HG02852 (cell line): Measurements from ENCODE around the gene ZNF132.
"Not testable (repeated sequence)": the region's sequence is repeated elsewhere in the genome, so short reads cannot be mapped to it uniquely, and the experiment has no call there.

Source experiments
- ATAC-seq: cut with Tn5 transposase; IDR thresholded peaks from one replicate; pipeline ENCODE4 v1.9.1; 2021; ENCODE audit warnings: mild to moderate bottlenecking, moderate library complexity; ENCODE audit not compliant: unreplicated experiment

The ZNF132 gene

DNA sequence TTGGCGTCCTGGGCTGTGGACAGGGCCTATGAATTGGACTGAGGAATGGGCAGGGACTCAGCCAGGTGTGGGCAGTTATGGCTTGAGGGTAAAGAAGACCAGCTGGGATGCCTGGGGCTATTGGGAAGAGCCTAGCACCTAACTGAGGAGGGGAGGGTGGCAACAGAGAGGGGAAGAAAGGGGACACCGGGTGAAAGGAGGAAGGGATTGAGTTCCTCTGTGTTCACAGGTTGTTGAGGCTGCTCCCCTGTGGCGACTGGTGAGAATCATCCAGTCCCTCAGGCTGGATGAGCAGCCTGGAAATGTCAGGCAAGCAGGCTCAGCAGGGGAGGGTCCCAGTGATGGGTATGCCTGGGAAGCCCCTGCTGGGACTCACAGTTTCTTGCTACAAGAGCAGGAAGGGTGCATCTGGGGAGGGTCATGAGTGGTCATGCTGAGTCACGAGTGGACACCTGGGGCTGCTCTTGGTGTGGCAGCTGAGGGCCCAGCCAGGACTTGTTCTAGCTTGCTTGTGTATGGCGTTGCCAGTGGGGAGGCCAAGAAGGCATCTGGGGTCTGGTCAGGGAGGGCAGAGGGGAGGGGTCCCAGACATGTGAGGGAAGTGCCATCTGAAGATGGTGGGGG is 28.4 kb upstream of the ZNF132 start:
- ATAC-seq: no peak

DNA sequence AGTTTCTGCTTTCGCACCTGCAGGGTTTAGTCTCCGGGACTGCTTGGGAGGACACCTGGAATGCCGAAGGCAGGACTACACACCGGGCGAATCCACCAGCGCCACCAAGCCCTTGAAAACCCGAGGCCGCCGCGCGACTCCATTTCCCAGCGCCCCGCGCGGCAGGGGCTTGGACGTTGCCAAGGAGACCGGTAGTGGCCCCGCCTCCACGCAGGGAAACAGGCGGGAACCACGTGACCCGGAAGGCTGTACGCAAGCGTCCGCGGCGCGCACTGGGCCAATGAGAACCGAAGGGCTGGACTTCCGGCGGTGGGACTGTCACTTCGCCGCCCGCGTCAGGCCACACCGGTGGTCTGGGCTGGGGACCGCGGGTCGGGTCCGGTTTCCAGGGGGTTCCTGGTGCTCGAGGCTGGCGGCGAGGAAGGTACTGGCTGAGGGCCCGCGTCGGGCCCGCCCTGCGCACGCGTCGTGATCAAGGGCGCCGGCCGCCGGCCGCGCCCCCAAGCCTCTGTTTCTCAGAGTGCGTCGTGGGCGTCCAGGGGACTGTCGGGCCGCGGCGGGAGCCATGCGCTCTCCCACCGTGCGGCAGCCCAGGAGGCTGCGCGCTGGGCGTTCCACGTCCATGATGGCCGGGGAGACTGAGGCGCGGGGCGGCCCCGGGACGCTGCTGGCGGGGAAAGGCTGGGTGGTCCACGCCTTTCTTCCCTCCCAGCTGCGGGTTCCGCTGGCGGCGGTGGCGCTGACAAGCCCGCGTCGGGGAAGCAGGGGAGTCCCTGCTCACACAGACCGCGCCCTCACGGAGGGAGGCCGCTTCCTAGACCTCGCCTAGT is 27.0 kb upstream of the ZNF132 start, which contains the start of gene ZNF324:
Gene ZNF324 (plus strand): TSS at position 321 of the 830 bp plus-strand sequence. CDS start 2,106 bp downstream, outside the sequence.
- peak; percentile 78 for ATAC-seq

DNA sequence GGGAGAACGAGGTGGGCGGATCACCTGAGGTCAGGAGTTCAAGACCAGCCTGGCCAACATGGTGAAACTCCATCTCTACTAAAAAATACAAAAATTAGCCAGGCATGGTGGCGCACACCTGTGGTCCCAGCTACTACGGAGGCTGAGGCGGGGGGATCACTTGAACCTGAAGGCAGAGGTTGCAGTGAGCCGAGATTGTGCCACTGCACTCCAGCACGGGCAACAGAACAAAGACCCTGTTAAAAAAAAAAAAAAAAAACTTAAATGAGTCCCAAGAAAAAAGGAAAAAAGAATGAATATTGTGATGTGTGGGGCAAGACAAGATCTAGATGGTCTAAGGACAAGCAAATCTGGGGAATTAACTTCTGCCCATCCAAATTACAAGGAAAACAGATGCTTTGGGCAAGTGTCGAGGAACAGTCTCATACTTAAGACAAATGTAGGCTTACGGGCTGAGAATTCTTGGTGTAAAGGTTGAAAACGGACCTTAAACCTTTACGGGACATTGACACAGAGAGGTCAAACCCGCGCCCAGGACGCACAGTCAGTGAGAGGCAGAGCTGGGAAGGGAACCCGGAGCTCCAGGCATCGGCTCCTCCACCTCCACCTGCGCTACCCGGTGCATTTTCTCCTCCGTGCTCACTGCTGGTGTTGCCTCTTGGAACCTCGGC is 26.3 kb upstream of the ZNF132 start:
- peak; percentile 18 for ATAC-seq

DNA sequence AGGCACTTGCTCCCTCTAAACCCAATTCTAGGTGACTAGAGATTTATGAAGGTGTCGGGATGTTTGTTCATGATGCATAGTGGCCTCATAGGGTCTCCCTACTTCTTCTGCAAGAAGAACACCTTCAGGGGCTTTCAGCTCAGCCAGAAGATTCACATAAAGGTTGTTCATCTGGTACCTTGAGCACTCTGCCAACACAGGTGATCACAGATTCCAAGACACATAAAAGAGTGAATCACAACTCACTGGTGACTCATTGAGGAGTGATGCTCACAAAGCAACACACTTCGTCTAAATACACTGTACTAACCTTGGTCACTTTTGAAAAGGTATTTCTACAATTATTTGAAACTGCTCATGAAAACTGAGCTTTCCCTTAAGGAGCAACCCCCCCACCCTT is 20.1 kb upstream of the ZNF132 start:
- ATAC-seq: no peak

DNA sequence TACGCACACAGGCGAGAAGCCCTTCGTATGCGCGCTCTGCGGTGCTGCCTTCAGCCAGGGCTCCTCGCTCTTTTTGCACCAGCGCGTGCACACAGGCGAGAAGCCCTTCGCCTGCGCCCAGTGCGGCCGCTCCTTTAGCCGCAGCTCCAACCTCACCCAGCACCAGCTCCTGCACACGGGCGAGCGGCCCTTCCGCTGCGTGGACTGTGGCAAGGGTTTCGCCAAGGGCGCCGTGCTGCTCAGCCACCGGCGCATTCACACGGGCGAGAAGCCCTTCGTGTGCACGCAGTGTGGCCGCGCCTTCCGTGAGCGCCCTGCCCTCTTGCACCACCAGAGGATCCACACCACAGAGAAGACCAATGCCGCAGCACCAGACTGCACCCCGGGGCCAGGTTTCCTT is 16.2 kb upstream of the ZNF132 start:
- ATAC-seq: no peak

DNA sequence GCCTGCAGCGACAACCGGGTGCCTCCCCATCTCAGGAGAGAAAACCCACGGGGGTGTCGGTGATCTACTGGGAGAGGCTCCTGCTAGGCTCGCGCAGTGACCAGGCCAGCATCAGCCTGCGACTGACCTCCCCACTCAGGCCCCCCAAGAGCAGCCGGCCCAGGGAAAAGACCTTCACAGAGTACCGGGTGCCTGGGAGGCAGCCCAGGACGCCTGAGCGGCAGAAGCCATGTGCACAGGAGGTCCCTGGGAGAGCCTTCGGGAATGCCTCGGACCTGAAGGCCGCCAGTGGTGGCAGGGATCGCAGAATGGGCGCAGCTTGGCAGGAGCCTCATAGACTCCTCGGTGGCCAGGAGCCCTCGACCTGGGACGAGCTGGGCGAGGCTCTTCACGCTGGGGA is 15.4 kb upstream of the ZNF132 start:
- no peak for ATAC-seq

DNA sequence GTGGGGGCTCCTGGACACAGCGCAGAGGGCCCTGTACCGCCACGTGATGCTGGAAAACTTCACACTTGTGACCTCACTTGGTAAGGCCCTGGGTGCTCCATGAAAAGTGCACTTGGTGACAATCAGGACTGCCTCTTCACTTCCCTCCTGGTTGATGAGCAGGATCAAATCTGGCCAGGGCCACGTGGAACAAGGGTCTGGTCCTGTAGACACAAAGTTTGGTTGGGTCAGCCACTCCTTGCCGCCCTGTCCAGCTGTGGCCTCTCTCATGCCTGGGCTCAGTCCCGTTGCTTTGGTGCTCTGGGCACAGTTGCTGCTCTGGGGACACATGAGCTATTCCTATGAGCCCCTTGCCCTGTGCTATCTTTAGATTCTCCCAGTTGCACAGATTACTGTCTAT is 13.8 kb upstream of the ZNF132 start:
- ATAC-seq: no peak

DNA sequence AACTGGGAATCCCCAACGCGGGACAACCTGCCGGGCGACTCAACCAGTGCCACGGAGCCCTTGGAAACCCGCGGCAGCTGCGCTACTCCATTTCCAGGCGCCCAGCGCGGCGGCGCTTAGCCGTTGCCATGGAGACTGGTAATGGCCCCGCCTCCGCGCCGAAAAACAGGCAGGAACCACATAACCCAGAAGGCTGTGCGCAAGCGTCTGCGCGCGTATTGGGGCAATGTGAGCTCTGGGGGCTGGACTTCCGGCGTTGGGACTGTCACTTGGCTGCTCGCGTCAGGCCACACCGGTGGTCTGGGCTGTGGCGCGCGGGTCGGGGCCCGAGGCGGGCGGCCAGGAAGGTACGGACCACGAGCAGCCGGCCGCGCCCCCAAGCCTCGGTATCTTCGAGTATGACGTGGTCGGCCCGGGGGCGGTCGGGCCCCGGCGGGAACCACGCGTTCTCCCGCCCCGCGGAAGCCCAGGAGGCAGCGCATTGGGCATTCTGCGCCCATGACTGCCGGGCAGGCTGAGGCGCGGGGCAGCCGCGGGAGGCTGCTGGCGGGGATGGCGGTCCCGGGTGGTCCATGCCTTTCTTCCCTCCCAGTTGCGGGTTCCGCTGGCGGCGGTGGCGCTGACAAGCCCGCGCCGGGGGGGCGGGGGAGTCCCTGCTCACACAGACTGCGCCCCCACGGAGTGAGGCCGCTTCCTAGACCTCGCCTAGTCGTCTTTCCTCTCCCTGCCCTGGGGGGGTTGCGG is 11.6 kb upstream of the ZNF132 start, which contains the start of gene ZNF324B:
Gene ZNF324B (plus strand): TSS at position 265 of the 744 bp plus-strand sequence. CDS start 2,080 bp downstream, outside the sequence.
- peak; percentile 95 for ATAC-seq

DNA sequence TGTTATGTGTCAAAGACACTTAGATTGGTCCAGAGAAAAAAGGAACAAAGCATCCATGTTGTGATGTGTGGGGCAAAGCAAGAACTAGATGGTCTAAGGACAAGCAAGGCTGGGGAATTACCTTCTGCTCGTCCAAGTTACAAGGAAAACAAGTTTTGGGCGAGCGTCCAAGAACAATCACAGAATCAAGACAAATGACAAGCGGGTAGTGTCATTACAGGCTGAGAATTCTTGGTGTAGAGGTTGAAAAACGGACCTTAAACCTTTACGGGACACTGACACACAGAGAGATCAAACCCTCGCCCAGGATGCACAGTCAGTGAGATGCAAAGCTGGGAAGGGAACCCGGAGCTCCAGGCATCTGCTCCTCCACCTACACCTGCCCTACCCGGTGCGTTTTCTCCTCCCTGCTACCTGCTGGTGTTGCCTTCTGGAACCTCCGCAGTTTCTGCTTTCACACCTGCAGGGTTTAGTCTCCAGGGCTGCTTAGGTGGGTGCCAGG is 11.0 kb upstream of the ZNF132 start:
- no peak for ATAC-seq

DNA sequence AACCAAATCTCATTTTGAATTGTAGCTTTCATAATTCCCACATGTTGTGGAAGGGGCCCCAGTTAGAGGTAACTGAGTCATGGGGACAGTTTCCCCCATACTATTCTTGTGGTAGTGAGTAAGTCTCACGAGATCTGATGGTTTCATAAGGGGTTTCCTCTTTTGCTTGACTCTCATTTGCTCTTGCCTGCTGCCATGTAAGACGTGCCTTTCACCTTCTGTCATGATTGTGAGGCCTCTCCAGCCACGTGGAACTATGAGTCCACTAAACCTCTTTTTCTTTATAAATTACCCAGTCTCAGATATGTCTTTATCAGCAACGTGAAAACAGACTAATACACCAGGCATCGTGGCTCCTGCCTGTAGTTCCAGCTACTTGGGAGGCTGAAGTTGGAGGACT is 10.0 kb upstream of the ZNF132 start:
- ATAC-seq: not testable (repeated sequence)

DNA sequence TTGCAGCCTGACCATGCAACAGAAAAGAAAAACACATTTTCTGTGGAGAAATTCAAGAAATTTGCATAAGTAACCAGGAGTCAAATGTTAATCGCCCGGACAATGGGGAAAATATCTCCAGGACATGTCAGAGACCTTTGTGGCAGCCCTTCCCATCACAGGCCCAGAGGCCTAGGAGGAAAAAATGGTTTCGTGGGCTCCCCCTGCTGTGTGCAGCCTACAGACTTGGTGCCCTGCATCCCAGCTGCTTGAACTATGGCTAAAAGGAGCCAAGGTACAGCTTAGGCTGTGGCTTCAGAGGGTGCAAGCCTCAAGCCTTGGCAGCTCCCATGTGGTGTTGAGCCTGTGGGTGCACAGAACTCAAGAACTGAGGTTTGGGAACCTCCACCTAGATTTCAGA is 8.9 kb upstream of the ZNF132 start:
- not testable (repeated sequence) for ATAC-seq

DNA sequence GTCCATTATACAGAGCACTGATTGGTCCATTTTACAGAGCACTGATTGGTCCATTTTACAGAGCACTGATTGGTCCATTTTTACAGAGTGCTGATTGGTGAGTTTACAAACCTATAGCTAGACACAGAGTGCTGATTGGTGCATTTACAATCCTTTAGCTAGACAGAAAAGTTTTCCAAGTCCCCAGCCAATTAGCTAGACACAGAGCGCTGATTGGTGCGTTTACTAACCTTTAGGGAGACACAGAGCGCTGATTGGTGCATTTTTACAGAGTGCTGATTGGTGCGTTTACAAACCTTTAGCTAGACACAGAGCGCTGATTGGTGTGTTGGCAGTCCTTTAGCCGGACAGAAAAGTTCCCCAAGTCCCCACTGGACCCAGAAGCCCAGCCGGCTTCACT is 3.0 kb upstream of the ZNF132 start:
- not testable (repeated sequence) for ATAC-seq

DNA sequence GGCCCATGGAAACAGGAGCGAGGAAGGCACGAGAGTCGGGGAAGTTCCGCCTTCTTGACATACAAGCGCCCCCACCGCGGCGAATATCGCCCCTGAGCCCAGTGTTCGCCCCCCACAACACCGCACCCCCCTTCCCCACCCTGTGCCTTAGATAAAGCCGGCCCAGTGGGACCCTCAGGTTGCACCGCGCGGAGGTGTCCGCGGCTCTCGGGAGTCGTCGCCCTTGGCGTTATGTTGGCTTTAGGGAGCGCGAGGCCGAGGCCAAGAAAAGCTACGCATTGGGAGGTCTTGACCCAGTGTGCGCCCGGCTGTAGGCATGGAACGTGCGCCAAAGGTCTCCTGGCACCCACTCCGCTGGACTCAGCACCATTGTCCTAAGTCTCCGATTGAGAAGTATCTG is 603 bp upstream of the ZNF132 start:
- ATAC-seq: no peak

DNA sequence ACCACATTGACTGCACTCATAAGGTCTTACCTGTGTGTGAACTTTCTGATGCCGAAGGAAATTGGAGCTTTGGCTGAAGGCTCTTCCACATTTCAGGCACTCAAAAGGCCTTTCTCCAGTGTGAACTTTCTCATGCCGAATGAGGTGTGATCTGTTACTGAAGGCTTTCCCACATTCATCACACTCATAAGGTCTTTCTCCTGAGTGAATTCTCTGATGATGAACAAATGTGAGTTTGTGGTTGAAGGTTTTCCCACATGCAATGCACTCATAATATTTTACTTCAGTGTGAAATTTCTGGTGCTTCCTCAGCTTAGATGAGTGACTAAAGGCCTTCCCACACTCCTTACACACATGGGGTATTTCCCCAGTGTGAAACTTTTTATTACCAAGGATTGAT is 5.7 kb downstream of the ZNF132 start:
- ATAC-seq: no peak

DNA sequence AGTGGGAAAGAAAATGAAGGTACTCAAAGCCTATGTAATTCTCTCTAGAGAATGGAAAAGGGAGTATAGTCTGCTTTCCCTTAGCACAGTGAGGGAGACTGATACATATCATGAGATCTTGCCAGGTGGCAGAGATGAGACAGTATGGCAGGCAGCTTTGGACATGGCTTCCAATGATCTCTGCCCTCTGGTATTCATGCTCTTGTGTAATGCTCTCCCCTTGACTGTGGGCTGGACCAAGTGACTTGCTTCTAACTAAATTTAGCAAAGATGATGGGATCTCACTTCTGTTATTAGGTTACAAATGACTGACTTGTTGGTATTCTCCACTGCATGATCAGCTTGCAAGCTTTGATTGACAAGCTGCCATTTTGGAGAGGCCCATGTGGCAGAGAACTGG is 10.2 kb downstream of the ZNF132 start:
- ATAC-seq: no peak

DNA sequence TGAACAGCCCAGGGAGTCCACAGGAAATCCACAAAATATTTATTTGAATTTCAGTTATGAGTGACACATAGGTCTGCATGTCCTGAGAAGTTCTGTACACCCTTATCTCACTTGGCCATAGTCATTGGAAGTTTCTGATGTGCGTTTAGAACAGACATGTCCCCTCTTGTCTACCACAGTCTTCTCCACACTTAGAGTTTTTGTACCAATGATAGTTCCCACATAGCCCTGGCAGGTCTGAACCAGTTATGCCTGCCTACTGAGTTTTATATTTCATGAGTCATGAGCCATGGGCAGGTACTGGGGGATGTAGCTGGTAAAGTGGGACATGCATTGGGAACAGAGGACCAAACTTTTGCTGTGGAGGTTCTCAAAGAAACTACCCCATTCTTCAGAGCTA is 11.3 kb downstream of the ZNF132 start:
- ATAC-seq: no peak

DNA sequence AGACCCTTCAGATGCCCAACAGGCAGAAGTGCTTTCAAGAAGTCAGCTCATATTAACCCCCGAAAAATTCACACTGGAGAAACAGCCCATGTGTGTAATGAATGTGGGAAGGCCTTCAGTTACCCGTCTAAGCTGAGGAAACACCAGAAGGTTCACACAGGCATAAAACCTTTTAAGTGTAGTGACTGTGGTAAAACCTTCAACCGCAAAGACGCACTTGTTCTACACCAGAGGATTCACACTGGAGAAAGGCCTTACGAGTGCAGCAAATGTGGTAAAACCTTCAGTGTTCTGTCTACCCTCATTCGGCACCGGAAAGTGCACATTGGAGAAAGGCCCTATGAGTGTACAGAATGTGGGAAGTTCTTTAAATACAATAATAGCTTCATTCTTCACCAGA is 22.9 kb downstream of the ZNF132 start:
- ATAC-seq: no peak

DNA sequence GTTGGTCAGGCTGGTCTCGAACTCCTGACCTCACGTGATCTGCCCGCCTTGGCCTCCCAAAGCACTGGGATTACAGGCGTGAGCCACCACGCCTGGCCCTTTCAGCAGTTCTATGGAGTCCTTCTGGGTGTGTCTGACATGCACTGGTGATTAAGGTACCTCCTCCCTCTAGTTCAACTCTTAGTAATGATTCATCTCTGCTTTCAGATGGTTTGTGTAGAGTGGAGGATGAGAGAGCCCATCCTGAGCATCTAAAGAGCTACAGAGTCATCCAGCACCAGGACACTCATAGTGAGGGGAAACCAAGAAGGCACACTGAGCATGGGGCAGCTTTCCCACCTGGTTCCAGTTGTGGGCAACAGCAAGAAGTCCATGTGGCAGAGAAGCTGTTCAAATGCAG is 23.3 kb downstream of the ZNF132 start:
- ATAC-seq: no peak

DNA sequence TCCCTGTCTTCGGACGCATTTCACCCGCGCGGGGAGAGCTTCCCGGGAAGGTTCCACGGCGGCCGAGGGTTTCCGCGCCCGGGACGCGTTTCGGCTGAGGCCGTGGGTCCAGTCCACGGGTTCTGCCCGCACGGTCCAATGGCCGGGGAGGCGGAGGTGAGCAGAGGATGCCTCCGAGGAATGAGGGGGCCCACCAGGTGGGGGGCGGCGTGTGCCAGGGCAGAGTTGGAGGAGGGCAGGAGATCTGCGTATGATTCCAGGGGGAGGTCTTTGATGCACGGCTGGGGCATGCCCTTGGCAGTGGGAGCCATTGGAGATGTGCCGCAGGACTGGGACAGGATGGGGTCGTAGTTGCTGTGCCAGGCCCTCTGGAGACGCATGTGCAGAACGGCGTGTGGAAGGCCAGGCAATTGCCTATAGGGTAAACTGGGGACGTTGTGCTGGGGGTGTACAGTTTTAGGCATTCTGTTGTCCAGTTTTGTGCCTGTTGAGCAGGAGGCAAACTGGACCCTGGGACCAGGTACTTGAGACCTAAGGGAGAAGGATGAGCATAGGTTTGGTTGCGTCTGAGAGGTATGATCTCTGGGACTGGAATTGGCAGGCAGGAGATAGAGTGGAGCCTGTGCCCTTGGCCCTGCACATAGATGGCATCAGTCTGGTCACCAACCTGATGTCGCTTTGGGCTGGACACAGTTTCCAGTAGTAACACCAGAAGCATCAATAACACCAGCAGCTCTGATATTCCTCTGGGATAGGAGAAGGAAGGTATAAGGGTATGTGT is 30.8 kb downstream of the ZNF132 start:
- no peak for ATAC-seq
